ENCODE results near the gene RBM4. TPM values are rescaled to one million over a fixed set of nuclear protein-coding genes. Genes with fewer than 3 reads are reported as not detected.

Gene RBM4
- total and polyA plus RNA-seq, 2 experiments from 2014 or later: 79.0 to 121 TPM

DNA sequence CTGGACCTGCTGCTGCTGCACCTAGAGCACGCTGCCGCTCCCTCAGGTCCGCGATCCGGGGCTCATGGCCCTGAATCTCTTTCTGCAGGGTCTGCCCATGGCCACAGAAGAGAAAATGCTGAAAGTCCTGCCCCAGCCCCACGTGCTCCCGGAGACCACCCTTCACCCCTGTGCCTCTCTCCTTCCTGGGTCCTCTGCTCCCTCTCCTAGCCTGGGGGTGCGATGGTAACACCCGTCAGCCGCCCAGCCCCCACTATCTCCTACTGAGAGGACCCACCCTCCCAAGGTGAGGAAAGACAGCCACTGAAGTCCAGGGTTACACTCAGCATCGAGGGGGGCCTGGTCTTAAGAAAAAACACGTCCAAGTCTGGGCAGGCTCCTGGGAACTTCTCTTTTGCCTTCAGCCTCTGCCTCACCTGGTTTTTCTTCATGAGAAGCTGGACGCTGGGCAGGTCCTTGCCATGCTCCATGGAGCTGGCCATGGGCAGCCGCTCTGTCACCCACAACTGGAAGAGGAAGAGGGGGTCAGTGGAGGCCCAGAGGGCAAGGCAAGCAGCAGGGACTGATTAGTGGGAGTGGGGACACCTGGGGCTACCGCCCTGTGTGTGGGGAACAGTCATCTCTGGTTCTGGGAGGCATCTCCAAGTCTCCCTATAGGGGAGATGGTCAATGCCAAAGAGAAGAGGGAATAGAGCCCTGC, 55.0 kb downstream of the RBM4 start:
- Histone ChIP-seq H3K9ac (no peak overlapping the region), H3K27me3 (replicated peaks; ENCODE audit: insufficient read depth) (no peaks in the 10 kb centered on the region), H3K27ac (no peak overlapping the region), H3K9me2 (ENCODE audit: insufficient read depth) (no peaks in the 10 kb centered on the region), H3K9me3 (ENCODE audit: low read depth) (no peaks in the 10 kb centered on the region), H3K36me3 (ENCODE audit: low read depth) (no peaks in the 10 kb centered on the region), H2AFZ (no peak overlapping the region), H3K4me3 (no peak overlapping the region), H3K79me2 (ENCODE audit: insufficient read depth) (no peaks in the 10 kb centered on the region), H3K4me1 (ENCODE audit: insufficient read depth) (no peaks in the 10 kb centered on the region), H4K20me1 (ENCODE audit: insufficient read depth) (no peaks in the 10 kb centered on the region), H3K4me2 (ENCODE audit: unreplicated experiment) (no peak overlapping the region), H3F3A (ENCODE audit: insufficient read depth) (no peaks in the 10 kb centered on the region)
- TF ChIP-seq EZH2phosphoT487 (IDR thresholded peaks at IDR 0.05; ENCODE audit: insufficient read depth, low read depth) (no peak), EZH2 (IDR thresholded peaks at IDR 0.05; ENCODE audit: insufficient read depth, poor library complexity, severe bottlenecking) (no peak)
- WGBS, 2 experiments (ENCODE audit: low coverage in 1 of 2, low lambda C conversion rate in 2 of 2, missing lambda C conversion rate in 2 of 2): 69 to 75% methylated on average over 15 of the region's 15 CpGs
- in situ Hi-C loops (cut with MboI): loop anchor here (10.0 kb wide), 2 partner anchors 141 to 281 kb away; partner anchors contain the start of gene C11orf86
- DNase-seq: no peak

DNA sequence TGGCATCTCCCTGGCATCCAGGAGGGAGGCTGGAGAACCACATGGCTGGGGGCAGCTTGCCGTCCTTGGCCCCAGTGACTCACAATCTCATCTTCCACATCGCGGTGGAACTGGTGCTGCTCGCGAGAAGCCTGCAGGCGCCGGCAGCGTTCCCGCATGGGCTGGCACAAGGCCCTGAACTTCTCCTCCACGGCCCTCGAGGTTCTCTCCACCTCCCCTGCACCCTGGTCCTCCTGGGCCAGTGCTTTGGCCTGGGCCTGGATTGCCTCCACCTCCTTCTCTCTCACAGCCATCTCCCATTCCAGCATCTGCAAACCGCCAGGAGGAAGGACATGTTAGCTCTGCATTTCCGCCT, 55.5 kb downstream of the RBM4 start:
- no peaks in the 10 kb centered on the region for H3F3A ChIP-seq (ENCODE audit: insufficient read depth)
- H3K79me2 ChIP-seq (ENCODE audit: insufficient read depth): no peaks in the 10 kb centered on the region
- in situ Hi-C loops (cut with MboI): loop anchor here (10.0 kb wide), 2 partner anchors 141 to 281 kb away; partner anchors contain the start of gene C11orf86
- H3K4me2 ChIP-seq (ENCODE audit: unreplicated experiment): no peak overlapping the region
- H2AFZ ChIP-seq: no peak overlapping the region
- H3K9me3 ChIP-seq (ENCODE audit: low read depth): no peaks in the 10 kb centered on the region
- H3K4me3 ChIP-seq: no peak overlapping the region
- TF ChIP-seq EZH2 (IDR thresholded peaks at IDR 0.05; ENCODE audit: insufficient read depth, poor library complexity, severe bottlenecking) (no peak), EZH2phosphoT487 (IDR thresholded peaks at IDR 0.05; ENCODE audit: insufficient read depth, low read depth) (no peak)
- H4K20me1 ChIP-seq (ENCODE audit: insufficient read depth): no peaks in the 10 kb centered on the region
- no peaks in the 10 kb centered on the region for H3K36me3 ChIP-seq (ENCODE audit: low read depth)
- 73 to 74% methylated on average over 6 to 13 of the region's 13 CpGs for WGBS, 2 experiments (ENCODE audit: low coverage in 1 of 2, low lambda C conversion rate in 2 of 2, missing lambda C conversion rate in 2 of 2)
- H3K27ac ChIP-seq: no peak overlapping the region
- H3K27me3 ChIP-seq (replicated peaks; ENCODE audit: insufficient read depth): no peaks in the 10 kb centered on the region
- no peak for DNase-seq
- H3K9ac ChIP-seq: no peak overlapping the region
- H3K9me2 ChIP-seq (ENCODE audit: insufficient read depth): no peaks in the 10 kb centered on the region
- H3K4me1 ChIP-seq (ENCODE audit: insufficient read depth): no peaks in the 10 kb centered on the region

DNA sequence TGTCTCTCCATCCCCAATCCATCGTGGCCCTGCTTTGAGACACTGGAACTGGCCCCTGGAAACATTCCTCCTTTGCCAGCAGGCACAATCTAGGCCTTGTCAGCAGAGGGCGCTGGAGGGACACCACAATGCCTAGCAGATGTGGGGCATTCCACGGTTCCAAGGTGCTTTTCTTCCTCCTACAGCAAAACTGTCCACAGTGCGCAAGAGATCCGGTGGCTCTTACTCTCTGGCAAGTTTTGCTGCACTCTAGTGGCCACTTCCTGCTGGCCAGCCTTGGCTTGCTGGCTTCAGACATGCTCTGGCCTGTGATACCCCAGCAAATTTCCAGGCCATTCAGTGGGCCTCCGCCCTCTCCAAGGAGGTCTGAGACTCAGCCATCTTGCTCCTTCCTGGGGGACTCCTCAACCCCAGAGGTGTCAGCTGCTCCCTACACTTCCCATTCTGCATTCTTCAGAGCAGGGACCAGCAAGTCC, 56.3 kb downstream of the RBM4 start:
- Histone ChIP-seq H3K4me1 (ENCODE audit: insufficient read depth) (no peaks in the 10 kb centered on the region), H3K9me3 (ENCODE audit: low read depth) (no peaks in the 10 kb centered on the region), H4K20me1 (ENCODE audit: insufficient read depth) (no peaks in the 10 kb centered on the region), H3K36me3 (ENCODE audit: low read depth) (no peaks in the 10 kb centered on the region), H3K27ac (no peak overlapping the region), H2AFZ (no peak overlapping the region), H3K9me2 (ENCODE audit: insufficient read depth) (no peaks in the 10 kb centered on the region), H3K27me3 (replicated peaks; ENCODE audit: insufficient read depth) (no peaks in the 10 kb centered on the region), H3F3A (ENCODE audit: insufficient read depth) (no peaks in the 10 kb centered on the region), H3K9ac (no peak overlapping the region), H3K79me2 (ENCODE audit: insufficient read depth) (no peaks in the 10 kb centered on the region), H3K4me2 (ENCODE audit: unreplicated experiment) (no peak overlapping the region), H3K4me3 (no peak overlapping the region)
- in situ Hi-C loops (cut with MboI): loop anchor here (10.0 kb wide), 2 partner anchors 140 to 280 kb away; partner anchors contain the start of gene C11orf86
- peak; percentile 97 for DNase-seq
- 15% methylated on average over 6 of the region's 6 CpGs for WGBS, 2 experiments (ENCODE audit: low coverage in 1 of 2, low lambda C conversion rate in 2 of 2, missing lambda C conversion rate in 2 of 2)
- no peak for TF ChIP-seq EZH2phosphoT487 (IDR thresholded peaks at IDR 0.05; ENCODE audit: insufficient read depth, low read depth)
- no peak for TF ChIP-seq EZH2 (IDR thresholded peaks at IDR 0.05; ENCODE audit: insufficient read depth, poor library complexity, severe bottlenecking)

Small RNA genes within 50 kb of the gene (small RNA-seq; reads per million reads assigned to genes)
- gene RNU4-39P (ENCODE audit: low read depth, low replicate concordance): not detected

Other genes with a start within 250 kb of the RBM4 start
- not detected in 2 replicates for gene NPAS4, start 217.7 kb upstream of the RBM4 start, total RNA-seq (2014; rRNA removed; shearing (Covaris generic))
- not detected in 2 replicates for gene NPAS4, start 217.7 kb upstream of the RBM4 start, polyA plus RNA-seq (2016; fragmentation: Nextera tagmentation; extraction: Ambion mirVana)
- gene MRPL11, start 199.9 kb upstream of the RBM4 start, total RNA-seq (2014; rRNA removed; shearing (Covaris generic)): 36.7 and 53.5 TPM in 2 replicates
- gene MRPL11, start 199.9 kb upstream of the RBM4 start, polyA plus RNA-seq (2016; fragmentation: Nextera tagmentation; extraction: Ambion mirVana): 75.7 and 76.6 TPM in 2 replicates
- gene PELI3, start 171.8 kb upstream of the RBM4 start, total RNA-seq (2014; rRNA removed; shearing (Covaris generic)): 8.1 and 10.5 TPM in 2 replicates
- 5.3 and 5.8 TPM in 2 replicates for gene PELI3, start 171.8 kb upstream of the RBM4 start, polyA plus RNA-seq (2016; fragmentation: Nextera tagmentation; extraction: Ambion mirVana)
- 50.8 and 64.1 TPM in 2 replicates for gene DPP3, start 158.3 kb upstream of the RBM4 start, total RNA-seq (2014; rRNA removed; shearing (Covaris generic))
- 33.5 and 34.7 TPM in 2 replicates for gene DPP3, start 158.3 kb upstream of the RBM4 start, polyA plus RNA-seq (2016; fragmentation: Nextera tagmentation; extraction: Ambion mirVana)
- gene BBS1, start 128.1 kb upstream of the RBM4 start, total RNA-seq (2014; rRNA removed; shearing (Covaris generic)): 39.1 and 58.8 TPM in 2 replicates
- gene BBS1, start 128.1 kb upstream of the RBM4 start, polyA plus RNA-seq (2016; fragmentation: Nextera tagmentation; extraction: Ambion mirVana): 20.2 and 23.0 TPM in 2 replicates
- gene ZDHHC24, start 92.7 kb upstream of the RBM4 start, total RNA-seq (2014; rRNA removed; shearing (Covaris generic)): 20.8 and 27.3 TPM in 2 replicates
- gene ZDHHC24, start 92.7 kb upstream of the RBM4 start, polyA plus RNA-seq (2016; fragmentation: Nextera tagmentation; extraction: Ambion mirVana): 22.3 and 23.5 TPM in 2 replicates
- gene ACTN3, start 91.8 kb upstream of the RBM4 start, total RNA-seq (2014; rRNA removed; shearing (Covaris generic)): not detected in 2 replicates
- gene ACTN3, start 91.8 kb upstream of the RBM4 start, polyA plus RNA-seq (2016; fragmentation: Nextera tagmentation; extraction: Ambion mirVana): not detected in 2 replicates
- gene CTSF, start 70.1 kb upstream of the RBM4 start, total RNA-seq (2014; rRNA removed; shearing (Covaris generic)): 67.7 and 72.6 TPM in 2 replicates
- 53.6 and 59.2 TPM in 2 replicates for gene CTSF, start 70.1 kb upstream of the RBM4 start, polyA plus RNA-seq (2016; fragmentation: Nextera tagmentation; extraction: Ambion mirVana)
- gene CCDC87, start 45.6 kb upstream of the RBM4 start, total RNA-seq (2014; rRNA removed; shearing (Covaris generic)): 0.11 and 0.13 TPM in 2 replicates
- gene CCDC87, start 45.6 kb upstream of the RBM4 start, polyA plus RNA-seq (2016; fragmentation: Nextera tagmentation; extraction: Ambion mirVana): 0.39 and 0.40 TPM in 2 replicates
- gene CCS, start 45.5 kb upstream of the RBM4 start, total RNA-seq (2014; rRNA removed; shearing (Covaris generic)): 28.0 and 29.5 TPM in 2 replicates
- gene CCS, start 45.5 kb upstream of the RBM4 start, polyA plus RNA-seq (2016; fragmentation: Nextera tagmentation; extraction: Ambion mirVana): 44.1 and 44.2 TPM in 2 replicates
- gene RBM14, start 22.1 kb upstream of the RBM4 start, total RNA-seq (2014; rRNA removed; shearing (Covaris generic)): 23.5 and 28.4 TPM in 2 replicates
- 40.6 and 42.6 TPM in 2 replicates for gene RBM14, start 22.1 kb upstream of the RBM4 start, polyA plus RNA-seq (2016; fragmentation: Nextera tagmentation; extraction: Ambion mirVana)
- gene RBM4B, start 39.2 kb downstream of the RBM4 start, total RNA-seq (2014; rRNA removed; shearing (Covaris generic)): 18.5 and 22.9 TPM in 2 replicates
- gene RBM4B, start 39.2 kb downstream of the RBM4 start, polyA plus RNA-seq (2016; fragmentation: Nextera tagmentation; extraction: Ambion mirVana): 23.2 and 23.4 TPM in 2 replicates
- gene SPTBN2, start 90.5 kb downstream of the RBM4 start, total RNA-seq (2014; rRNA removed; shearing (Covaris generic)): 0.13 and 0.22 TPM in 2 replicates
- gene SPTBN2, start 90.5 kb downstream of the RBM4 start, polyA plus RNA-seq (2016; fragmentation: Nextera tagmentation; extraction: Ambion mirVana): 0.13 TPM in 1 of 2 replicates, not detected in the other
- gene RCE1, start 204.7 kb downstream of the RBM4 start, total RNA-seq (2014; rRNA removed; shearing (Covaris generic)): 10.0 and 19.2 TPM in 2 replicates
- 15.9 and 16.6 TPM in 2 replicates for gene RCE1, start 204.7 kb downstream of the RBM4 start, polyA plus RNA-seq (2016; fragmentation: Nextera tagmentation; extraction: Ambion mirVana)
- 38.3 and 42.2 TPM in 2 replicates for gene LRFN4, start 218.4 kb downstream of the RBM4 start, total RNA-seq (2014; rRNA removed; shearing (Covaris generic))
- gene LRFN4, start 218.4 kb downstream of the RBM4 start, polyA plus RNA-seq (2016; fragmentation: Nextera tagmentation; extraction: Ambion mirVana): 5.4 and 5.9 TPM in 2 replicates

All from GM23248 (cell line).